SK-N-DZ (cell line): ENCODE measurements around the gene AAMP. TPM values are rescaled to one million over a fixed set of nuclear protein-coding genes. Genes with fewer than 3 reads are reported as not detected.
"Not testable (repeated sequence)": the region's sequence is repeated elsewhere in the genome, so short reads cannot be mapped to it uniquely, and the experiment has no call there.

Experiments
- DNase-seq: peaks from one replicate; pipeline ENCODE4 v3.0.0-alpha.2; 2015; ENCODE audit warnings: low spot score
- polyA plus RNA-seq, 2 experiments: library from polyadenylated mRNA; depleted of rRNA; stranded (reverse); fragments of >200 nt; gene quantifications; 2 replicates each; pipeline ENCODE4 v1.2.3, GENCODE V29; 2014

Gene AAMP, protein sequence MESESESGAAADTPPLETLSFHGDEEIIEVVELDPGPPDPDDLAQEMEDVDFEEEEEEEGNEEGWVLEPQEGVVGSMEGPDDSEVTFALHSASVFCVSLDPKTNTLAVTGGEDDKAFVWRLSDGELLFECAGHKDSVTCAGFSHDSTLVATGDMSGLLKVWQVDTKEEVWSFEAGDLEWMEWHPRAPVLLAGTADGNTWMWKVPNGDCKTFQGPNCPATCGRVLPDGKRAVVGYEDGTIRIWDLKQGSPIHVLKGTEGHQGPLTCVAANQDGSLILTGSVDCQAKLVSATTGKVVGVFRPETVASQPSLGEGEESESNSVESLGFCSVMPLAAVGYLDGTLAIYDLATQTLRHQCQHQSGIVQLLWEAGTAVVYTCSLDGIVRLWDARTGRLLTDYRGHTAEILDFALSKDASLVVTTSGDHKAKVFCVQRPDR
- 128 and 170 TPM in 2 replicates for polyA plus RNA-seq (2014; cell fraction: cytosol; rRNA removed)
- polyA plus RNA-seq (2014; cell fraction: nucleus; rRNA removed): 197 and 224 TPM in 2 replicates

DNA sequence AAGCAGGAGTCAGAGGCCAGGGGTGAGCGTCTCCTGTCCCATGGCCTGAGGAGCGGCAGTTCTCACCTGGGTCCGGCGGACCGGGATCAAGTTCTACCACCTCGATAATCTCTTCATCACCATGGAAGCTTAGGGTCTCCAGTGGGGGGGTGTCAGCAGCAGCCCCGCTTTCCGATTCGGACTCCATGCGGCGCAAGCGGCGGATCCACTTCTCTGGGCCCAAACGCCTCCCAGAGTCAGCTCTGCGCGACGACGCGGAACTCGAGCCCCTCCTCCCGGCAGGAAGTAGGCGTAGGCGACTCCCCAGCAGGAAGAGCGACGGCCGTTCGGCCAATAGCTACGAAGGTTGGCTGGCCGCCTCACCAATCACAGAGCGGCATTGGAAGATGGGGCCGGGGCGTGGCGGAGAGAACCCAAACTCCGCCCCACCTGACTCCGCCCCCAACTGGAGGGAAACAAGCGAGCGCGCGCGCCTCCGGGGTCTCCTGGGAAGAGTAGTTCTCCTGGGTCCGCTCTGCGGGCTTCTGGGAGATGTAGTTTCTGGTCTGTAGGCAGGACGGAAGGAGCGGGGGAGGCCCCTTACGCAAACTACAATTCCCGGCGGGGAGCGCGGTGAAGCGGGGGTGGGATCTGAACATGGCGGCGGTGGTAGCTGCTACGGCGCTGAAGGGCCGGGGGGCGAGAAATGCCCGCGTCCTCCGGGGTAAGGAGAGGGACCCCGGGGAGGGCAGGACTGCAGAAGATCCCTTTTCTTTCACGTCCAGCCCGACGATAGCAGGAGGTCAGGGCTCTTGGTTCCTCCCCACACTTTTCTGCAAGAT lies at the start of gene AAMP, which contains the start of gene PNKD:
Gene AAMP, minus strand, starts transcription at position 238 of the 821 bp plus-strand sequence. Its CDS starts 51 bp downstream, at position 187.
Gene PNKD, plus strand, starts transcription at position 620 of the 821 bp plus-strand sequence. Its CDS starts 17 bp downstream, at position 637.
- DNase-seq: peak; percentile 99

DNA sequence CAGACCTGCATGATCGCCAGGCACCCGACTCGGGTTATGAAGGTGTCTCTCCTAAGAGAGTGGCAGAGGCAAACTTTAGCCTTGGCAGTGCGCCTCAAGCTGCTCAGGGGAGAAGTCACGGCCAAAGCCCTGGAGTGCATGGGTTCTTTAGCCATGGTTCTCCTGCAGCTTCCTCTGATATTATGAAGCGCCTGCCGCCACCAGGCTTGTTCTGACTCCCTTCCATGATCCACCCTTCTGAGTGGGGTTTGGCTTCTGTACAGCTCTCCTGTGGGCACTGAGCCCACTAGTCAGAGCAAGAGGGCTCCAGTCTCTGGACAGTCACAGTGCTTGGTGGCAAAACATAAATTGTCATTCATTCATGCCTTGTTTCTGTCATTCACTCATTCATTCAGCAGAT lies 48.3 kb upstream of the AAMP start:
- DNase-seq: no peak

DNA sequence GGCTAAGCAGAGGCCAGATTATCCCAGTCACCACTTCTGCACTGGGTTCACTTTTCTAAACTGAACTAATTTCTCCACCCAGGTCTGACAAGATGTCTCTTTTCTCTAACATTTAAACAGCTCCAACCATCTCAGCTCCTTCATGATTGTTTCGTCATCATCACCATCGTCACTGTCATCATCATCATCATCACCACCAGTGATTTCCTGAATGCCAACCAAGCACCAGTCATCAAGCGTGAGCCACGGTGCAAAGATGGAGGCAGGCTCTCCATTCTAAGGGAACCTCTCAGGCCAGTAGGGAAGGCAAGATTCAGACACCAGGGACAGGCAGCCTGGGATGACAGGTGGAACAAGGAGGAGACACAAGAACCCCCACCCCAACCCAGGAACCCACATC lies 47.9 kb upstream of the AAMP start:
- no peak for DNase-seq

DNA sequence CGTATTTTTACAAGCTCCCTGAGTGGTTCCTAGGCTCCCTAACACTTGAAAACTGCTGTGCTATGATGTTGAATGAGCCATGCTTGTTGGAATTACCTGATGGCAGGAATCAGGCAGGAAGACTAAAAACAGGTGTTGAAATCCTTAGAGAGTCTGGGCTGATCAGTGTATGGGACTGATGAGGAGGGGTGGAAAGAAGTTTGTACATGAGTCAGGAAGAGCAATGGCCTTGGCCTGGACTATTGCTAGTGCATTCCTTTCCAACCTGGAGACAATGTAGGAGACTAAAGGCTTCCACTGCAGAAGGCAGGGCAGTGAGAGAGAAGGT lies 47.3 kb upstream of the AAMP start:
- no peak for DNase-seq

DNA sequence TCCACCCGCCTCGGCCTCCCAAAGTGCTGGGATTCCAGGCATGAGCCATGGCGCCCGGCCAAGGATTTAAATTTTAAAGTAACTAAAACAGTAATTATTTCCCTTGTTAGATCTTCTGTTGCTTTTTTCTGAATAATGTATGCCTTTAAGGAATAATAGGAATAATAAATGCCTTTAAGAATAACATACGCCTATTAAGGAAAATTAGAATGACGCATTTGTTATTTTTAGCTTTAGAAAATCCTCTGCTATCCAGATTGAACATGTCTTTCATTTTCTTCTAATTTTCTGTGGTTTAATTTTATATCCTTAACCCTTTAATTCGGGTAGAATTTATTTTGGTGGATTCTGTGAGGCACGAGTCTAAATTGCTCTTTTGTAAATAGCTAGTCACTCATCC lies 45.5 kb upstream of the AAMP start:
- DNase-seq: no peak

DNA sequence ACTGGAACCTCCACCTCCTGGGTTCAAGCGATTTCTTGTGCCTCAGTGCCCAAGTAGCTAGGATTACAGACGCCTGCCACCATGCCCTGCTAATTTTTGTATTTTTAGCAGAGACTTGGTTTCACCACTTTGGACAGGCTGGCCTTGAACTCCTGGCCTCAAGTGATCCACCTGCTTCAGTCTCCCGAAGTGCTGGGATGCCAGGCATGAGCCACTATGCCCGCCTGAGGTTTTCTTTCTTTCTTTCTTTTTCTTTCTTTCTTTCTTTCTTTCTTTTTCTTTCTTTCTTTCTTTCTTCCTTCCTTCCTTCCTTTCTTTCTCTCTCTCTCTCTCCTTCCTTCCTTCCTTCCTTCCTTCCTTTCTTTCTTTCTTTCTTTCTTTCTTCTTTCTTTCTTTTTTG lies 44.8 kb upstream of the AAMP start:
- DNase-seq: not testable (repeated sequence)

DNA sequence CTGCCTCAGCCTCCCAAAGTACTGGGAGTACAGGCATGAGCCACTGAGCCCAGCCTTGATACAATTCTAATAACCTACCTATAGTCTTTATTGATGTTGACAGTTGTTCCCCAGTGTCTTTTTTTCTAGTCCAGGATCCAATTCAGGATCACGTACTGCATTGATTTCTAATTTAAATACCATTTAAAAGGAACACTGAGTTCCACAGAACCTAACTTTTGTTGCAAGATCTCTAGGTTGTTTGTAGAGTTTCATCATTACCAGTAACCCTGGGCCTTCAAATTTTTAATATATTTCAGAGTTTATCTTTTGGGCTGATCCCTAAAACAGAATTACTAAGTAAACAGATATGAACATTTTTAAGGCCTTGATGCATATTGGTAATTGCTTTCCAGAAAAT lies 43.4 kb upstream of the AAMP start:
- DNase-seq: no peak

DNA sequence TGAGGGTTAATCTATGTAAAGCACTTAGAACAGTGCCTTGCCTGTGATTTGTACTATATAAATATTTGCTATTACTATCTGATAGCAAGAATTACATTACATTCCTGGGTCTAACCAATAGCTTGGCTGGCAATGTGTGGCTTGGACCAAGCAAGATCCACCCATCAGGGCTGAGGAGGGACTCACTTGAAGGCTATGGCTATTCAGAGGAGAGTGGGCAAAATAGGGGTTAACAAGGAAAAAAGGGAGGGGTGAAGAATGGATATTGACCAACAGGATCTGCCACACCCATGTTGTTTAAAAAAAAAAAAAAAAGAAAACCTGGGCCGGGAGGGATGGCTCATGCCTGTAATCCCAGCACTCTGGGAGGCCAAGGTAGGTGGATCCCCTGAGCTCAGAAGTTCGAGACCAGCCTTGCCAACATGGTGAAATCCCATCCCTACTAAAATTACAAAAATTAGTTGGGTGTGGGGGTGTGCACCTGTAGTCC lies 42.4 kb upstream of the AAMP start:
- DNase-seq: no peak

DNA sequence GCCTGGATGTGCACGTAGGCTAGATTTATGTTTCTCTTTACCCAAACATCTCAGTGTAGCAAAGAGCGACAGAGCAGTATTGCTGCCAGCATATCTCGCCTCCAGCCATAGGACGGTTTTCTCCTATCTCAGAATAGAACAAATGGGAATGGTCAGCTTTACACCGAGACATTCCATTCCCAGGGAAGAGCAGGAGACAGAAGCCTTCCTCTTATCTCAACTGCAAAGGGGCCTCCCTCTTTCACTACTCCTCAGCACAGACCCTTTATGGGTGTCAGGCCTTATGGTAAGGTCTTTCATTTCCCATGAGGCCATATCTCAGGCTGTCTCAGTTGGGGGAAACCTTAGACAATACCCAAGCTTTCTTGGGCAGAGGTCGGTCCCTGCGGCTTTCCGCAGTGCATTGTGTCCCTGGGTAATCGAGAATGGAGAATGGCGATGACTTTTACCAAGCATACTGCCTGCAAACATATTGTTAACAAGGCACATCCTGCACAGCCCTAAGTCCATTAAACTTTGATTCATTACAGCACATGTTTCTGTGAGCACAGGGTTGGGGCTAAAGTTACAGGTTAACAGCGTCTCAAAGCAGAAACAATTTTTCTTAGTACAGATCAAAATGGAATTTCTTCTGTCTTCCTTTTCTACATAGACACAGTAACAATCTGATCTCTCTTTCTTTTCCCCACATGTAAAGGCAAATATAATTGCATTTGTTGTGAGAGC lies 41.8 kb upstream of the AAMP start:
- DNase-seq: not testable (repeated sequence)

DNA sequence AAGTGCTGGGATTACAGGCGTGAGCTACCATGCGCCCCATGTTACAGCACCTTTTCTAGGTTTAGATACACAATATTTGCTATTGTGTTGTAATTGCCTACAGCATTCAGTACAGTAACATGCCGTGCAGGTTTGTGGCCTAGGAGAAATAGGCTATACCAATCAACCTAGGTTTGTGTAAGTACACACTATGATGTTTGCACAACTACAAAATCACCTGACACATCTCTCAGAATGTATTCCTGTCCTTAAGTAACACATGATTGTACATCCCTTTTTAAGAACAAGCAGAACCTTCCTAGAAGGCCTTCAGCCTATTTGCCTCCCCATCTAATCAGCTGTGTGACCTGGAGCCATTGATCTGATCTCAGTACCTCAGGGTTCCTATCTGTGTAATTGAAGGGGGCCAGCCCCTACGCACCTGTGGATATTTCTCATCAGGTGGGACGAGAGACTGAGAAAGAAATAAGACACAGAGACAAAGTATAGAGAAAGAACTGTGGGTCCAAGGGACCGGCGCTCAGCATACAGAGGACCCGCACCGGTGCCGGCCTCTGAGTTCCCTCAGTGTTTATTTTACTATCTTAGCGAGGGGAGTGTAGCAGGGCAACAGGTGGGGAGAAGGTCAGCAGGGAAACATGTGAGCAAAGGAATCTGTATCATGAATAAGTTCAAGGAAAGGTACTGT lies 41.1 kb upstream of the AAMP start:
- no peak for DNase-seq

DNA sequence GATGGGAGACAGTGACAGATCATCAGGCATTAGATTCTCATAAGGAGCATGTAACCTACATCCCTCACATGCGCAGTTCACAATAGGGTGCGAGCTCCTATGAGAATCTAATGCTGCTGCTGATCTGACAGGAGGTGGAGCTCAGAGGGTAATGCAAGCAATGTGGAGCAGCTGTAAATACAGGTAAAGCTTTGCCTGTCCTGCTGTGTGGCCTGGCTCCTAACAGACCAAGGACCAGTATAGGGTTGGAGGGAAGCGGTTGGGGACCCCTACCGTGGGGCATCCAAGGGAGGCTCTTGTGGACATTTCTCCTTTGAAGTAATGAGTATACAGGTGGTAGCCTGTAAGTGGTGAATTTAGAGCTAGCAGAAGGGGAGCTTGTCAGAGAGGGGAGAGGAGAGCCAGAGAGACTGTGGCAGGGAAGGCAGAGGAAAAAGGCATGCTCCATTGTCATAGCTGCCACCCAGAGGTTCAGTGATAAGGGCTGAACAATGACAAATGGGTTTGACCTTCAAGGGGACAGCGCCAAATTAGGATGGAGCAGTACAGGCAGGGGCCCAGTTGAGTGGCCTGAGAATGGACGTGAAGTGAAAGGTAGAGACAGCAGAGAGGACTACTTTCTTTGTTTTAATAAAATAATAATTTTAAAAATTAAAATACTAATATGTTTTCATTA lies 37.6 kb upstream of the AAMP start:
- DNase-seq: no peak

DNA sequence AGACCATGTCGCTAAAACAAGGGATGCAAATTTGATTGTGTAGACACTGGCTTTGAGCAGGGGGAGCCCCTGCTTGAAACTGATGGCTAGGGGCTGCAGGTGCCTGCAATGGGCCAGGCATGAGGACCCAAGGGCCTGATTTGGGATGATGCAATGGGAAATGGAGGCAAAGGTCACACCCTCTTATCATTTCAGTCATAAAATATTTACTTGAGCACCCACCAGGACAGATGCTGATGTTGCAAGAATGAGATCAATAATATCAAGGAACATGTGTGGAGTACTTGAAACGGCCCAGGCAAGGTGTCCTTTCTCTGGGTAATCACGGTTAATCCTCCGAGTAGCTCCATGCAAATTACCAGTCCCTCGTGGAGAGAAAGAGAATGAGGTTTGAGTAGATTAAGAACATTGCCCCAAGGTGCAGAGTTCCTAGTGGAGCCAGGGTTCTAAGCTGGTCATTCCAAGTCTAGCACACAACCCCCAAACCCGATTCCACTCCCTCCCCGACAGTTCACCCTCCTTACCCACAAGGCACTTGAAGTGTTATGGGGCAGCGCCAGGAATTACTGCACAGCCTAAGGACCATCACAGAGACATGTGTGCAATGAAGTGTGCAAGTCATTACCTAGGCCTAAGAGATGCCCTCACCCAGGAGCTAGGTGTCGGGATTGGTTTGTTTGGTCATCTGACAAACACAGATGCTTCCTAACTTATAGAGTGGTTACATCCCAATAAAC lies 36.4 kb upstream of the AAMP start:
- no peak for DNase-seq

DNA sequence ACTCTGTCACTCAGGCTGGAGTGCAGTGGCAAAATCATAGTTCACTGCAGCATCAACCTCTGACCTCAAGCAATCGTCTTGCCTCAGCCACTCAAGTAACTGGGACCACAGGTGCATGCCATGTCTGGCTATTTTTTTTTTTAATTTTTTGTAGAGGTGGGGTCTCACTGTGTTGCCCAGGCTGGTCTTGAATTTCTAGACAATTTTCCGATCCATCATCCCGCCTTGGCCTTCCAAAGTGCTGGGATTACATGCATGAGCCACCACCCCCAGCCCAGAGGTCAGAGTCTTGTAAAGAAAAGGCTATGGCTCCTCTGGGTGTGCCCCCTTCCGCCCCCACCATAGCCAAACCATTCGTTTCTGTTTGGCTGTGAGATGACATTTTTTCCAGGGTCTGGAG lies 35.4 kb upstream of the AAMP start:
- DNase-seq: no peak

DNA sequence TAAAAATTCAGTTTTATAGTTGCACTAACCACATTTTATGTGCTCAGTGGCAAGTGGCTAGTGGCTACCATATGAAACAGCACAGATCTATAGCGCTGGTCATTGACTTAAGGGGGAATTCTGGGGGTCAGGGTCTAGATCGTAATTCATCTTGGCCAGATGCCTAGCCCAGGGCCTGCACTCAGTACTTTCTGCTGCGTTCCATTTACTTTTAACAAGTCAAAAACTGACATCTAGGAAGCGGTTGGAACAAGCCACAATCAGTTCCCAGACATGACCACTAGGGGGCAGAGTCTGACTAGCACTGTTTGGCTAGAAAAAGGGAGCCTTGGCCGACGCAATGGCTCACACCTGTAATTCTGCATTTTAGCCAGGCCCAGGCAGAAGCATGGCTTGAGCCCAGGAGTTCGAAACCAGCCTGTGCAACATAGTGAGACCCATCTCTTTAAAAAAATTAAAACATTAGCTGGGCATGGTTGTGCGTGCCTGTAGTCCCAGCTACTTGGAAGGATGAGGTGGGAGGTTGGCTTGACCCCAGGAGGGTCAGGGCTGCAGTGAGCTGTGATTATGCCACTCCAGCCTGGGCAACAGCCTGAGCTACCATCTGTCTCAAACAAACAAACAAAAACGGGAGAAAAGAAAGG lies 31.4 kb upstream of the AAMP start:
- peak; percentile 81 for DNase-seq

DNA sequence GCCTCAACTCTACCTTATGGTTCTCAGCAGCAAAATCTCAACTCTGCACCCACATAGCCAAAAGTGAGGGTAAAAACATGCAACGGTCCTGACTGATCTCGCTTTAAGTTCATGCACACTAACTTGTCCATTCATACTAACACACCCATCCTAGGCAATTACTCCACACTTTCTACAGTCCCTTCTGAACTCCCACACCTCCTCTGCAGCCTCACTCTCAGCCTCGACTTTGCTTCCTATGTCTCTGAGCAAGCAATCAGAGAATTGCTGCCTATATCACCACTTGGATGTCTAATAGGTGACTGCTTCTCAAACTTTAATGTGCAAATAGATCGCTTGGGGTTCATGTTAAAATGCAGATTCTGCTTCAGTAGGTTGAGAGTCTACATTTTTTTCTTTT lies 30.2 kb upstream of the AAMP start:
- no peak for DNase-seq

DNA sequence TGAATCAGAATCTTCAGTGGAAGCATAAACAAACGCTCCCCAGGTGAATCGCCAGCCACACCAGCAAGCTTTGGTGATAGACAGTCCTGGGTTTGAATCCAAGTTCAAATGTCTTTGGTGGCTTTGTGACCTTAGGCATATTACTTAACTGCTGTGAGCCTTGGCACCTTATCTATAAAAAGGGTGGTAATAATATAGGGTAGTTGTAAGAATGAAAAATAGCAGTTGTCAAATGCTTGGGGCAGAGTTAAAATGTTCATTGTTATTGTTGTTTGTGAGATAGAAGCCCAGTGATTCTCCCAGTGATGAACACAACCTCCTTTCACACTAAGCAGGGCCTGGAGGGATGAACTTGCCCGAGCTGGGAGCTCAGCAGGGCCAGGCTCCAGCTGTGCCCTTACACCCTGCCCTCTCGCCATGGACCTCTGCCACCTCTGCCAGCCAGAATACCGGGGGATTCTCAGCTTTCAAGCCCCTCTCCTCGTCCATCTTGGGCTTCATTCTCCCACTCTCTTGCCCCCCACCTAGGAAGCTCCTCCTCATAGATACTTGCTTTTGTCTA lies 28.5 kb upstream of the AAMP start:
- no peak for DNase-seq

DNA sequence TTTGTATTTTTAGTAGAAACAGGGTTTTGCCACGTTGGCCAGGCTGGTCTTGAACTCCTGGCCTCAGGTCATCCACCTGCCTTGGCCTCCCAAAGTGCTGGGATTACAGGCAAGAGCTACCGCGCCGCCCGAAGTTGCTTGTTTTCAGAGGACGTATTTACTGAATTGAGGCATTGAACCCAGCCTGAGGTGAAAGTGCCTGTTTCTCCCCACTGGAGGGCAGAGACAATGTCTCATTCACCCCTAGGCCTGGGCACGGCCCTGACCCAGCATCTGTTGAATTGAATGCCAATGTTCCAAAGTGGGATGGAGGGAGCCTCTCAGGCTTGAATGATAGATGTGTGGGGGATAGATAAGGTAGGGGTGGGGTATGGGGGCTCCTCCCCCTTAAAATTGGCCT lies 26.9 kb upstream of the AAMP start:
- DNase-seq: no peak

DNA sequence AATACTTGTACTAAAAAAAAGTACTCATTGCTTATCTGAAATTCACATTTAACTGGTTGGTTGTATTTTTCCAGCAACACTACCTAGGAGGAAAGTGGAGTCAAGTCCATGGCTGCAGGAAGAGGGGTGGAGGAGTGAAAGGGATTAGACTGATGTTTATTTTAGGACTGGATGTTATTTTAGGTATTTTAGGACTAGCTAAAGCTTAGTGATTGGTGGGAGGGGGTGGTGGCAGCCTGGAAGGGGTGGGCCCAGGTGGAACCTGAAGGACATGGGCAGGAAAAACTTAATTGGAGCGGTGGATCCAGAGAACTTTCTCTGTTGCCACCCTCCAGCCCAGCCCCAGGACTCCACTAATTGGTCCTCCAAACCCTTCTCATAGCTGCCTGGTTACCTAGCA lies 26.3 kb upstream of the AAMP start:
- DNase-seq: no peak

DNA sequence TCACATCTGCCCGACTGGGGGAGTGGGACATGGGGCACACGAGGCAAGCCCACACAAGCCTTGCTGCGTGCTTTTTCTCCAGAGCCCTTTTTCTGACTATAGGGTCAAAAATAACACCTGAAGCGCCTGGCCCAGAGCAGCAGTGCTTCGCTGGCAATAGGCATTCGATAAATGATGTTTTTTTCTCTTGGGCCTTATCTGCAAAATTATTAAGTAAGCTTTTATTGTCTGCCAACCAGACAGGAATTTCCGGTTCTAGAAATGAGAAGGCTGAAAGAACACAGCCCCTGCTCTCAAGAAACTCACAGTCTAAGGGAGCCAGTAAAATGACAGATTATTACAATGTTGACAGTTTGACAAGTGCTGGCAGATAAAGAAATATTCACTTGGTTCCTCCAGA lies 25.1 kb upstream of the AAMP start:
- no peak for DNase-seq
